ENCODE data around the gene AQR.
"Not testable (repeated sequence)": the region's sequence is repeated elsewhere in the genome, so short reads cannot be mapped to it uniquely, and the experiment has no call there.

GRCh38 chr15:34970098-34970643 lies 629 bp upstream of the AQR start:
- TF ChIP-seq FOXK2 (IDR thresholded peaks at IDR 0.05); CTCF (CRISPR knock-in tag; IDR thresholded peaks at IDR 0.05); MEIS2 (CRISPR knock-in tag; IDR thresholded peaks at IDR 0.05); EHMT2 (IDR thresholded peaks at IDR 0.05; ENCODE audit: borderline replicate concordance, low read depth, low read length); ZNF766 (CRISPR knock-in tag; IDR thresholded peaks at IDR 0.05; ENCODE audit: borderline replicate concordance); EP300 (IDR thresholded peaks at IDR 0.05; ENCODE audit: low read depth in 2 of 2, low read length in 2 of 2); EP300 (CRISPR knock-in tag; IDR thresholded peaks at IDR 0.05; ENCODE audit: borderline replicate concordance); E2F1 (CRISPR knock-in tag; IDR thresholded peaks at IDR 0.05); ZNF879 (CRISPR knock-in tag; IDR thresholded peaks at IDR 0.05); ELF1 (CRISPR knock-in tag; IDR thresholded peaks at IDR 0.05); RAD21 (CRISPR knock-in tag; IDR thresholded peaks at IDR 0.05); ZNF572 (CRISPR knock-in tag; IDR thresholded peaks at IDR 0.05); JUND (CRISPR knock-in tag; IDR thresholded peaks at IDR 0.05); SUZ12 (IDR thresholded peaks at IDR 0.05; ENCODE audit: low read depth, low read length): not testable (repeated sequence)
- TF ChIP-seq, protein P1, sequence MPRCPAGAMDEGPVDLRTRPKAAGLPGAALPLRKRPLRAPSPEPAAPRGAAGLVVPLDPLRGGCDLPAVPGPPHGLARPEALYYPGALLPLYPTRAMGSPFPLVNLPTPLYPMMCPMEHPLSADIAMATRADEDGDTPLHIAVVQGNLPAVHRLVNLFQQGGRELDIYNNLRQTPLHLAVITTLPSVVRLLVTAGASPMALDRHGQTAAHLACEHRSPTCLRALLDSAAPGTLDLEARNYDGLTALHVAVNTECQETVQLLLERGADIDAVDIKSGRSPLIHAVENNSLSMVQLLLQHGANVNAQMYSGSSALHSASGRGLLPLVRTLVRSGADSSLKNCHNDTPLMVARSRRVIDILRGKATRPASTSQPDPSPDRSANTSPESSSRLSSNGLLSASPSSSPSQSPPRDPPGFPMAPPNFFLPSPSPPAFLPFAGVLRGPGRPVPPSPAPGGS (CRISPR knock-in tag; IDR thresholded peaks at IDR 0.05): not testable (repeated sequence)
